Activated naive CD4-positive, alpha-beta T cell treated with Interleukin-2 at 50 U/mL for 16 hours (primary cell): ENCODE results near the gene COL6A3.

Experiments used
- DNase-seq: peaks from one replicate; pipeline ENCODE4 v3.0.0-alpha.2; 2020

COL6A3 gene

DNA sequence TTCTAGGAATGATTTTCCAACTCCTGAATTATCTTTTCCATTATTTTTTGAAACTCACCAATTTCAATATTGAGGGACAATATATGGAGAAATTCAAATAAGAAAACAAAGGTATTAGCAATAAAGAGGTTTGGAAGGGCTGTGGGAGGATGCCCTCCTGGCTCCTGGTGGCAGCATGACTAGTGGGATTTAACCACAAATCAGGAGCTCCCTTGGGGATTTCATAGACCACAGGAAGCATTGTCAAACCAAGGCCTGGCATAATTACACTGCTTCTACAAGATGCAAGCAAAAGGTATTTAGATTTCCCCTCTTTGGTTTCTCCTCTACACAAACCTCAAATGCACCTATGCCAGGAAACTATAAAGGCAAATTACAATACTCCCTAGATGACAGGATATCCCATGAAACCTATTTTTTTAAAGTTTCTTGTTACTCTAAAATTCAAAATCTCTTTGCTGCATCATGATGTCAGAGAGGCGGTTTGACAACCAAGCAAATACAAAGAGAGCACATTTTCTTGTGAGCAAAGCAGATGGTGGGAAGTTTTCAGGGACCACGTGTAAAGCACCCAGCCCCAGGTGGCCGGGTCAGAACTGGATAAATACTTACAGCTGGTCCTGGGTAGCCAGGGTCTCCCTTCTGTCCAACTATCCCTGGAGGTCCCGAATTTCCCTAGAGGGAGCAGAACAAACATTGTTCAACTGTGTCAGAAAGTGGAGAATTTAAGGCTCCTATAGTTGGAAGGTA, 67.9 kb downstream of the COL6A3 start:
- DNase-seq: no peak

DNA sequence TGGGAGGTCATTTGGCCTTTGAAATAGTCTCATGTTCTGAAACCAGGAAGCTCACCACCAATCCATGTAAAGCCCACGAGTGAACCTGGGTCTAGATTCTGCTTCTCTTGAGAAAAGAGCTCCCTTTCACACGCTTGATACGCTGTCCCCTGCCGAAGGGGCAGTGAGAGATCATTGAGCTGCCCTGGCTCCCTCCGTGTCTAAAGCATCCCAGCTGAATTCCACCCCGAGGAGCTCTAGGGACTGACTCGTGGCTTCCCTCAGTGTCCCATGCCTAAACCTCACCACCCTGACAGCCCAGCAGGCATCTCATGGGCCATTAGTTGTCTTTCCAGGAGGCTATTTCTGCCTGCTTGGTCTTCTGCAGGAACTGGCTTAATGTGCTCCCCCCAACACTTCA, 68.6 kb downstream of the COL6A3 start:
- no peak for DNase-seq

DNA sequence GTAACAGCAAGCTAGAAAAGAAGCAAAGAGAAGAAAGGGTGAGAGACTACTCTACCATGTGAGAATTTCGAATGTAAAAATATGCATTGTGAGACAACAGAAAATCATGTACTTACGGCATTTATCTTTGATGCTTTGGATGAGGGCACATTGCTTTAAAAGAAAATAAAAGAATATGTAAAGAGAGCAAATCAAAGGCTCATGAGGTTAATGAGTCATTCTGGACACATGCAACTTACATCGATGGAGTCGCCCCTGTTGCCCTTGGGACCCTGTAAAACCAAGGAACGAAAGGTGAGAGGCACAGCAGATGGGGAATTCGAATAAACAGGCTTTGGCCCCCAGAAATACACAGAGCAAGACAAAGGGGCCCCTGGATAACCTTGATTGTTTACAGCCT, 69.0 kb downstream of the COL6A3 start:
- no peak for DNase-seq

DNA sequence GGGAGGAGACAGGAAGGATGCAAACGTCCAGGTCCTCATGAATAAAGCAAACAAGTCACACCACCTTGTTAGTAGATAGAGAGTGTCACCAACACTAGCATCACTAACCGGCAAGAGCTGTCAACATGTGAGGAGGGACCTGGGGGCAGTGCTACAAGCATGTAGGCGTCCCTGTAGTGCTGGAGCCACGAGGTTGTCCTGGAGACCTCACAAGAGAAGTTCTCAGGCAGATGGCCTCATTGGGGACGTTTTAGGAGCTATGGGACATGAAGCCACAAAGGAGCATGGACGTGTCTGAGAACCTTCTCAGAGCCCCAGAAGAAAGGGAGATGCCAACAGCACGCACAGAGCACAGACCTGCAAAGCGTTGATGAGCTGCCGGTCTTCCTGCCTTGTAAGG, 70.0 kb downstream of the COL6A3 start:
- DNase-seq: no peak

DNA sequence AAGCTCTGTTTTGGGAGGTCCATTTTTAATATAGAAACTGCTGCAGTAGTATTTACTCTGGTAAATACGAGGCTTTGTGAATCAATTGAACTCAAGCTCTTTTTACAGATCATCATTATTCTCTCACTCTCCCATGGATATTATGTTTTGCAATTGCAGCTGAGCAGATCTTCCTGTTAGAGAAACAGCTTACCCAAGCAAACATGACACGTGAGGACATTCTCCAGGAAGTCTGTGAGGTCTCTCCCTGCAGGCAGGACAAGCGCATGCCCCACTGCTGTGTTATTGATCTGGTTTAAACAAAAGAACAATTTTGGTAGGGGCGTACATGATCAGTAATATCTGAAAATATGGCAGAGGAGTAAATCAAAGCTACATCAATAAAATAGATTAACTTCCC, 72.1 kb downstream of the COL6A3 start:
- DNase-seq: no peak

DNA sequence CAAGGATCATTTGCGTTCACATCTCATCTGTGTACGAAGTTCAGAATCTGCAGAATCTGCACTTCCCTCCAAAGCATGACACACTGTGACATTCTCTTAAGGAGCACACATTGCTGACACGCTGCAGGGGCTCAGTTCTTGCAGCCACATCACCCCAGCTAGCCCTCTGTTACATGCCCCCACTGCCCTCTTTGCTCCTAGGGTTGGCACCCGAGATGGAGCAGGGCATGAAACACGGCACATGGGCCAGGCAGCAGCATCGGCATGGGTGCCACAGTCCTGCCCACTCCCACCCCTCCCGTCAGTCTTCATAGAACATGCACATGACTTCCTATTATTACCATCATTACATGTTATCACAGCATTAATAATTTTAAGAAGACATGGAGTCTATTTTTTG, 76.4 kb downstream of the COL6A3 start:
- no peak for DNase-seq

DNA sequence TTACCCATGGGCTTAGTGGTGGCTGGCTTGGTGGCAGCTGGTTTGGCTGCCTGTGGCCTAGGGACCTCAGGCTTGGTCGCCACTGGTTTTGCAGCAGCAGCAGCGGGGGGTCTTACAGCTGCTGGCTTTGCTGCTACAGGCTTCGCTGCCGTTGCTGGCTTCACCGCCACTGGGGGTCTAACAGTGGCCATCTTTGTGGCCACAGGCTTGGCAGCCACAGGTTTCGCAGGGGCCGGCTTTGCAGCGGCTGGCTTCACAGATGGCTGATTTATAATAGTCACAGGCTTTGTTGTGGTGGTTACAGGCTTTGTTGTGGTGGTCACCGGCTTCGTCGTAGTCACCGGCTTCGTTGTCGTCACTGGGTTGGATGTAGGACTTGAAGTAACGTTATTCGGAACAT, 77.8 kb downstream of the COL6A3 start:
- DNase-seq: no peak

DNA sequence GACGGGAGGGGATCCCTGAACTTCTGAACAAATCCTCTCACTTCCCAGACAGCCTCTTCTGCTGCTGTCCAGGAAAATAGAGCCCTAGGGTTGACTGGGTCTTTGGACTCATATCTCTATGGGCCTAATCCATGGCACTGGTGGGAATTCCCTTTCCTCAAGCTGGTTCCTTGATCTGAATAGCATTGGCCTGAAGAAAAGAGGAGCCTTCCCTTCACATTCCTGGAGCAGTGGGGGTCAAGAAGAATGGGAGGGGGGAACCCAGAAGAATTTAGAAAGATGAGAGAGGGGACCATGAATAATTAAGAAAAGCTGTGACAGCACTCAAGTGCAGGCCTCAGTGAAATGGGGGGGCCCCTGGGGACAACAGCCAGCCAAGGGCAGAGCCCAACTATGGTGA, 80.2 kb downstream of the COL6A3 start:
- DNase-seq: no peak

DNA sequence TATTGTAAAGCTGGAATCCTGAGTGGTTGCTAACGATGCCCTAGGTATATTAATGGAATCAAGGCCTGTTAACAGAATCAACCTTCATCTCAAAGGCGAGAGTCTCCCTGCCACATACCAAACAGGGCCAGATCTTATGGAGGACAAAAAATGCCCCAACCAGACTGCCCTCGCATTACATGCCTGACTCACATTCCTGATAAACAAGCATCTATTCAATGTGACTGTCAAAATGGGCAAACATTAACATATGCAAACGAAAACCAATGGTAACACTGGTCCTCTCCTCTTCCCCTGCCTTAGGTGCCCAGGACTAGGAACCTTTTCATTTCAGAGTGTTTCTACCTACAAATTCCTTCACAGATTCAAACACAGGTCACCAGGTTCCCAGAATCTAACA, 83.4 kb downstream of the COL6A3 start:
- DNase-seq: no peak

DNA sequence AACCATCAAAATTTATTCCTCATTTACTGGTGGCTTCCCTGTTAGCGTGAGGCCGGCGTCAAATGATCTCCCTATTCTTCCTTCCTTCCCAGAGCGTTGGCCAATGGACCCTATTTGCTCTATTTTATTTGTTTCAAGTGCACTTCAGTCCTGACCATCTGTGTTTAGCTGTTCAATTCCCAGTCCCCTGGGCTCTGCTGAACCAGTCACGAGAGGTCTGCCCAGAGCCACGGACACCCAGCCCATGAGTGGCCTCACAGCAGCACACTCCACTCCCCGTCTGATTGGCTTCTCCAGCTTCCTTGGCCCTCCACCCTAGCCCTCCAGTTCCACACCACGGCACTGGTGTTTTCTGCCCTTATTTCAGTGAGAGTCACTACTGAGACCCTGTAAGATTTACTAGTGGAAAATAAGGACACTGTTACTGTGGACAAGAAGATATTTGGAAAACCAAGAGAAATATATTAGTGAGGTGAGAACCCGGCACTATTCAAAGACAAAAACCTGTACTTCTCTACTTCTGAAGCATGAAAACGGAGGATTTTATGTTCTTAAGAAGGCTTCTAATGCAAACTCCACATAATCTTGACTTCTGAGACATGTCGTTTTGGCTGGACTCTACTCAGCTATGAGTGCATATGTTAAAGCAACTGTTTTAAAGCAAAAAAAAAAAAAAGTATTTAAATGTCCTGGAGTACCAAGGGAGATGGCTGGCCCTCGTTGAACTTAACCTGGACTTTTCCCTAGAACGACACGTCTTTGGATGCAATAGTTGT, 86.6 kb downstream of the COL6A3 start:
- DNase-seq: no peak

DNA sequence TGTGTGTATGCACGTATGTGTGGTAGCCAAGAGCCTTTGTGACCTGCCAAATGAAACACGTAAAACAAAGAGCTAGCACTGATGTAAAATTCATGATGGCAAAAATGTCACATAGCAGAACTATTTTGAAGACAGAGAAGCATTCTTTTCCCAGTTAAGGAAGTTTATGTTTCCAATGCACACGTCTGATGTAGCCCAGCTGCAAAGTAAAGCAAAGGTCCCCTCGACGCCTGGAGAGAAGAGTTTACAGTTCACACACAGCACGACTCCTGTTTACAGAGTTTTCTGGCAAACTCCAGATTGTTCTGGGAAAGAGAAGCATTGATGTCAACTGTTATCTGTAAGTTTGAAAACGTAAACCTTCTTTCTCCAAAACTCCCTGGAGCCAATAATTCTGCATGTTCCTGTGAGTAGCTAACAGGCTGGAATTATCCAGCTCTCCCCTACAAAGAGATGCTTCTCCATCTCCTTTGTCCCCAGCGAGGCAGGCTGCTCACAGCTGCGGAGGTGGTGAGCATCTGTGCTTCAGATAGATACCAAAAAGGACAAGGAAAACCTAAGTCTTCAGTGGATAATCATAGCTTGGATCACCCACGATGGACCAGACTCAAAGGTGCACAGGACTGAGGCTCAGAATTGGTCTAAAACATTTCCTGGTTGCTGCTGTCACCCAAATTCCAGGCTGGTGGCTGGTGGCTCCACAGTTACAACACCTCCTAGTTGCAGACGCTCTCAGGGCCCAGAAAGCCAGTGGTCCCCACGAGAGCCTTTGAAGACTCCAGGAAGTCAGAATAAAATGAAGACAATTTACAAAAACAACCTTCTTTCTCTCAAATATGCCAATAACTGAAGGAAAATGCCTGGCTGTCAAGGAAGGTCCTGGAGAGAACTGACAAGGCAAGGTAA, 87.4 kb downstream of the COL6A3 start:
- DNase-seq: no peak

DNA sequence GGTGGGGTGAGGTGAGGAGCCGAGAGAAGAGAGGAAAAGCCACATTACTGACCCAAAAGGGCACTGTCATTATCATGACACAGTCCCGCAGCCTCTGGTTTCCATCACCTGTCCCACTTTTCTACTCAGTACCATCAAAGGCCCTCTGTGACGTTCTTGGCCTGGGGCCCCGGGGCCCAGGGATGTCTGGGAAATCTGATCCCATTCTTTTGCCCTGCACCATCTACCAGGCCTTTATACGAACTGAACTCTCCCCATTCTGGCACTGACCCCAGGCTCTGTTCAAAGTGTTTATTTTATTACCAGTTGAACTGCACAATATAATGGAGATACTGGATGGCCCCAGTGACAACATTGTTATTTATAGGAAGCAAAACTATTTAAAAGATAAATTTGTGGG, 89.1 kb downstream of the COL6A3 start:
- no peak for DNase-seq

DNA sequence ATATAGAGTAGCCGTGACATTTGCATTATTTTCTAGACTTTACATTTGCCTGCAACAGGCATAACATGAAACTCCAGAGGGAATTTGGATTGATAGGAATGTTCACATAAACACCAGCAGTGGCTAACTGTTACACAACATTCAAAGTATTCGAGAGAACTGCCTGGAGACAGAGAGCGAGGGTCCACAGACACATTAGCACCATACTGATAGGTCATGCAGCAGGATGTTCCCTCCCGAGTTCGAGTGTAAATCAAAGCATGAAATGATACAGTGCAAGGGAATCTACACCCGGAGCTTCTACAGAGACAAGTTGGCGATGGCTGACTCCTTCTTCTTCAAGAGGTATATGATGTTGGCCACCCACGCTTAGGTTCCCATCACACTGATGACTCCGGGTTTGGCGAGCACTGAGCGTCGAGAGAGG, 89.5 kb downstream of the COL6A3 start:
- DNase-seq: no peak

DNA sequence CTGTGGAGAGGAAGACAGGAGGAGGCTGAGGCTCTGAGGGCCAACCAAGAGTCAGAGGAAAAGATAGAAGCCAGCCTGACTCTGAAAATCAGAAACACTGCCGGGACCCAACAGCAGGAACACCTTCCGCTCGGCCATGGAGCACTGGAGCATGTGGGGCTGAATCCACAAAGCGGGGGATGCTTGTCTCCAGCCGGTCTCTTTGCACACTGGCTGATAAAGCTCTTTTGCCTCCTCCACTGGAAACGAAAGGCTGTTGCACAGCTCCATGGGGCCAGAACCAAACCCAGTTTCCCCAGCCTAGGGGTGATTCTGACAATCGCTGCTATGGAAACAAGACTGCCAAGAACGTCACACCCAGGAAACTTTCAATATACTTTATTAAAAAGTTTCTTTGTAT, 90.3 kb downstream of the COL6A3 start:
- no peak for DNase-seq

DNA sequence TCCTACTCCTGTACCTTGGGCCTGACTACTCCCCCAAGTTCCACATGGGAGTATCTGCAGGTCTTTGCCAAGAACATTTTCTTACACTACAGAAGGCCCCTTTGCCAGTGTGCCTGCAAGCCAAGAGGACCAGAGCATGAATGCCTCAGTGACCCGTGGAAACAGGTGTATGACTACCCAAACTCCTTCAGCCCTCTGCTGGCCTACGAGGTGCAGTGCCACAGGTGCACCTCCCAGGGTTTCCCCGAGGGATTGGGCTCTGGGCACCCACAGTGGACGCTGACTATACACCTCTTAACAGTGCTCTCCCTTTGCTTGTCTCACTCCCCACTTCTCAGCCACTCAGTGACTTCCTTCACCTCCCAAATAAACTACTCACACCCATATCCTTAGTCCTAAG, 91.4 kb downstream of the COL6A3 start:
- no peak for DNase-seq

DNA sequence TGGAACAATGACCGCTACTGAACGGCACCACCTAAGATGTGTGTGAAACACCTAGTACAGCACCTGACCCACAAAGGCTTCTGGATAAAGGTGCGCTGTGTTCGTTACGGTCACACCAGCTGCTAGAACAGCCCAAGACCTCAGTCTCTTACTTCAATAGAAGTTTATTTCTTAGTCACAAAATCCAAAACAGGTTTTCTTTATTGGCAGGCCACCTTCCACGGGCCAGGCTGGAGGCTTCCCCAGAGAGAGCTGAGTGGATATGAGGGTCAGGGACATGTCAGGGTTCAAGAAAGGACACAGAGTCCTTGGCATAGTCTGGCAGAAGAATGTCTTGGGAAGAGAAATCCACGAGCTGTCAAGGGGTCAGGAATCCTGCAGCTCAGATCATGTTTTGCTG, 92.2 kb downstream of the COL6A3 start:
- no peak for DNase-seq

DNA sequence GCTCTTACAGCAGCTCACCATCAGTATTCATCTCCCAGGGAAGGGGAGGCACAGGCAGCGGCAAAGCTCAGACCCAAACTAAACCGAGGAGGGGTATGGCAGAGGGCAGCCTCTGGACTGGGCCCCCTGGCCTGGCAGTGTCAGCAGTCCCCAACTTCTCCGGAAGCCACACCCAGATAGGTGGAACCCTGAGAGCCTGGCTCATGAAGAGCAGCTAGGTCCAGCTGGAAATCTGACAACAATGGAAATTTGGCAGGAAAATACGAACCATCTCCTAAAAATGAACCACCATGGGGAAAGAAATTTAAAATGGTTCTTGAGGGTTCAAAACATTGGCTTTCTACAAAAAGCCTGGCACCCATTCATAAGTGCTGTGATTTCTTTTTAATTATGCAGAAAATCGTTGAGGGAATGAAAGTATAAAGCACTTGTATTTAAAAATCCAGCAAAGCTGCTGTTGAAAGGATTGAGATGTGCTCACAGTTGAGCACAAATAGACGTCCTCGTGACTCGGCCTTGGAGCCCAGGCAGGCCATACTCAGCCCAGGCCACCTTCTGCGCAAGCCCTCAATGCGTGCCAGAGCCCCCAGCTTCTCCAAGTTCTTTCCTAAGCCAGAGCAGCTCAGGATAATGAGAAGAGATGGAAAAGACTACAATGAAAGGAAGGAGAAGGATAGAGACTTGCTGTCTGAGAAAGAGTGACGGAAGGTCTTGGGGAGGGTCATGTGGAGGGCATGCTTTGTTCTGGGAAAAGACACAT, 93.0 kb downstream of the COL6A3 start:
- no peak for DNase-seq

DNA sequence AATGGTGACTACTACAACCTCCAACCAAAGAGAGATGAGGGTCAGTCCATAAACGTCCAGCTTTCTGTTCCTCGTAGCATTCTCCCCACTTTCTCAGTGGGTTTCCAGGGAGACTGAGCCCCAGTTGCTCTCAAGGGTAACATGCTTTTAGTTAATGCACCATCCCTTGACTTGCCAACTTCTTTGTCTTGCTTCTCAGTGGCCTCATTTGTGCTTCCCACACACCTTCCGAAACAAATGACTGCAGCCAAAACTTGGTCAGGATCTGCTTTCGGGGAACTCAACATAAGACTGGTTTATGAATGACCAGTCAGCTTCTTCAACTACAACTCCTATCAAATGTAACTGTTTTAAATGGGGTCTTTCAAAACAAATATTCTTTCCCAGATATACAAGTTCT, 94.1 kb downstream of the COL6A3 start:
- DNase-seq: no peak

DNA sequence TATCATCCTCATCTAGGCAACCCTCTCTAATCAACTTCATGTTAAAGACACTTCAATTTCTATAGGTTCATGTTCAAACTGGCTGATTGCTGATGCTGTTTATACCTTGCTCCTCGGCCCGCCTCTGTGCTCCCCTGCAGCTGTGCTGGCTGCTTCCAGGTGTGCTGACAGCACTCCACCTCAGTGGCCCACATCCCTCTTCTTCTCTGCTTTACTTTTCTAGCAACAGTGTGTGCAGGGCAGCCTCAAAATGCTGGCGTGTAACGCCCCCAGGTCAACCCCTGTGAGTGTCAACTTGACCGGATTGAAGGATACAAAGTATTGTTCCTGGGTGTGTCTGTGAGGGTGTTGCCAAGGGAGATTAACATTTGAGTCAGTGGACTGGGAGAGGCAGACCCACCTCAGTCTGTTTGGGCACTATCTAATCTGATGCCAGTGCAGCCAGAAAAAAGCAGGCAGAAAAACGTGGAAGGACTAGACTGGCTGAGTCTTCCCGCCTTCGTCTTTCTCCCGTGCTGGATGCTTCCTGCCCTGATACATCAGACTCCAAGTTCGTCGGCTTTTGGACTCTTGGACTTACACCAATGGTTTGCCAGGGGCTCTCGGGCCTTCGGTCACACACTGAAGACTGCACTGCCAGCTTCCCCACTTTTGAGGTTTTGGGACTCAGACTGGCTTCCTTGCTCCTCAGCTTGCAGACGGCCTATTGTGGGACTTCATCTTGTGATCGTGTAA, 94.7 kb downstream of the COL6A3 start:
- no peak for DNase-seq

DNA sequence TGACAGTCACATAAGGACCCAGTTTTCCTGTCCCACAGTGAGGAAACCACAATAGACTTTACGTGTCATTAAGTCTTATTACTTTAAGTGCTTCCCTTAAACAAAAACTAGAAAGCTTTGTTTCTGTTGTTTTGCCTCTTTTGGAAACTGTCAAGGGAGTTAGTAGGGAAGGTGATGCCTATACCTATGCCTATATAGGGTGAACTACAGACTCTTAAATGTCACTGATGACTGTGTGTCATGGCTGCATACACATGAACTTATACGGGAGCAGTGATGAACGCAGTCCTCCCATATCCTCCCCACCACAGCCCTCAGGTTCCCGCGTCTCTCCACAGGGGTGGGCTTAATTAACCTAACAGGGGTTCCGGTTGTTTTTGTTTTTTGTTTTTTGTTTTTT, 97.6 kb downstream of the COL6A3 start:
- DNase-seq: no peak

DNA sequence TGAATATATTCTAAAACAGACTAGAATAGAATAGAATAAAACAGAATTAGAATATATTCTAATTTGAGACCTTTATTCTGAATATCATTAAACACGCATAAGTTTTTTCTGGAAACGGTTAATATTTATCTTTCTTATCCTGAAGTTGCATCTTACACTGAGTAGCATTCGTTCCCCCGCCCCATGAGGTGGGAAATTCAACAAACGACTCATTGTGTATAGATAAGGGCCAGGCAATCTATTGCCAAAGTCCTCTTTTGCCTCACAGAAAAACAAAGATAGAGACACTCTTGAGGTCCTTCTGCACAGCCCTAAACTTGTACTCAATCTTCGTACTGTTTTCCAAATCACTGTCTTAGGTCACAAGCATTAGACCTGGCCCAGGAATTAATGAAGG, 98.1 kb downstream of the COL6A3 start:
- no peak for DNase-seq

DNA sequence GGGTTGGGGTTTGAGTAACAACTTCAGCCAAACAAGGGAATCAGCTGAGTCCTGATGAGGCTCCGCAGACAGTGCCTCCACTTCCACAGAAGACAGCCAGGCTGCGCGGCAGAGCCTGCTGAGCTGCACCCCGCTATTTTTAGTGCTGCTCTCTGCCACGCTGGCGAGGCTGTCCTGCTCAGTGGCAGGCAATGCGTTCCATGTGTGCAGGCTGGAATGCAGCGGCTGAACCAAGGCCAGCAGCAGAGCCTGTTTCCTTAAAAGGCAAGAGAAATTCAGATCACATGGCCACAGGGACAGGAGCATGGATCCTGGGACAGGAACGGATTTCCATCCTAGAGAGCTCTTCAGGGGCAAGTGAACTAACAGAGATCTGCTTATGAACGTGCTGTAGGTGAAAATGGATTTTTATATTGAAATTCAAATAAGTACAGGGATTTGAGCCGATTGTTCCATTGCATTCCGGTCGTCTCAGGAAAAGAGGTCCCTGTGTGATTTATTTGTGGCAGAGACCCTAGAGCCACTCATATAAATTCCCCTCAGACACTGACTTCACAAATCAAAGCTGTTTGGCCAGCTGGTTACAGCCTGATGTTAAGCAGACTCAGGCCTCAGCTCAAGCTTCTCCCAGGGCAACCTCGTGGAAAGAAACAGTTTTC, 98.7 kb downstream of the COL6A3 start:
- no peak for DNase-seq
